Measurements from ENCODE around the gene CAPN1. TPM values are rescaled to one million over a fixed set of nuclear protein-coding genes. Genes with fewer than 3 reads are reported as not detected.

The CAPN1 gene
- total and polyA plus RNA-seq, 2 of the 4 experiments (the other 2 are of a cell fraction): 110 to 182 TPM

- Histone ChIP-seq H3K9ac (ENCODE audit: low read depth, low read length) (no peak overlapping the region), H3K27me3 (ENCODE audit: control insufficient read depth, insufficient read depth, low read length) (no peaks in the 10 kb centered on the region), H2BK120ac (ENCODE audit: low read depth, low read length) (no peak overlapping the region), H3K9me1 (ENCODE audit: insufficient read depth, low read length) (0 out of 2 replicates have a peak, but pooled peaks cover 5% of the 10 kb centered on the region), H3K4me3 (ENCODE audit: insufficient read depth, low read depth, low read length) (no peak overlapping the region), H3K36me3 (ENCODE audit: control insufficient read depth, insufficient read depth, low read length) (0 out of 2 replicates have a peak, but pooled peaks cover 1% of the 10 kb centered on the region), H2AK5ac (ENCODE audit: low read depth, low read length) (no peak overlapping the region), H2BK15ac (ENCODE audit: low read depth, low read length) (no peak overlapping the region), H3K56ac (ENCODE audit: extremely low read depth, insufficient read depth, low read length) (no peak overlapping the region), H2BK5ac (ENCODE audit: low read depth, low read length, poor library complexity, severe bottlenecking) (no peak overlapping the region), H3K27ac (ENCODE audit: insufficient read depth, low read length) (no peak overlapping the region), H4K20me1 (ENCODE audit: insufficient read depth, low read length) (no peaks in the 10 kb centered on the region), H4K91ac (ENCODE audit: insufficient read depth, low read depth, low read length) (no peak overlapping the region), H4K8ac (ENCODE audit: low read depth in 2 of 2, low read length in 2 of 2) (no peak overlapping the region), H3K23ac (ENCODE audit: low read depth, low read length) (no peak overlapping the region), H2BK20ac (ENCODE audit: low read depth, low read length) (no peak overlapping the region), H3K9me3 (ENCODE audit: control insufficient read depth, insufficient read depth, low read length) (no peaks in the 10 kb centered on the region), H4K5ac (ENCODE audit: low read depth, low read length) (no peak overlapping the region), H2AK9ac (replicated peaks; ENCODE audit: low read depth, low read length, poor library complexity) (no peak overlapping the region), H3K4me2 (ENCODE audit: low read depth, low read length) (no peak overlapping the region), H3K4me1 (ENCODE audit: control insufficient read depth, insufficient read depth, low read length) (0 out of 2 replicates have a peak, but pooled peaks cover 3% of the 10 kb centered on the region), H3K79me1 (ENCODE audit: low read depth in 1 of 2, low read length in 2 of 2) (no peaks in the 10 kb centered on the region), H3K4ac (ENCODE audit: low read depth, low read length) (no peak overlapping the region), H3K14ac (replicated peaks; ENCODE audit: low read depth, low read length) (no peak overlapping the region), H3K18ac (ENCODE audit: low read depth, low read length) (no peak overlapping the region), H2AFZ (replicated peaks; ENCODE audit: low read length, poor library complexity) (no peak overlapping the region)
- DNase-seq (no peak), ATAC-seq (ENCODE audit: low read depth) (no peak)
- no peak for TF ChIP-seq SMC3 (IDR thresholded peaks at IDR 0.05; ENCODE audit: low read depth, low read length)
- TF ChIP-seq BHLHE40 (IDR thresholded peaks at IDR 0.05; ENCODE audit: low read depth, low read length): no peak
- TF ChIP-seq RCOR1 (IDR thresholded peaks at IDR 0.05; ENCODE audit: insufficient replicate concordance, low read length): no peak
- no peak for TF ChIP-seq FOS (IDR thresholded peaks at IDR 0.05; ENCODE audit: low read depth, low read length)
- no peak for TF ChIP-seq CHD1 (IDR thresholded peaks at IDR 0.05; ENCODE audit: low read depth, low read length)
- TF ChIP-seq, protein P1, sequence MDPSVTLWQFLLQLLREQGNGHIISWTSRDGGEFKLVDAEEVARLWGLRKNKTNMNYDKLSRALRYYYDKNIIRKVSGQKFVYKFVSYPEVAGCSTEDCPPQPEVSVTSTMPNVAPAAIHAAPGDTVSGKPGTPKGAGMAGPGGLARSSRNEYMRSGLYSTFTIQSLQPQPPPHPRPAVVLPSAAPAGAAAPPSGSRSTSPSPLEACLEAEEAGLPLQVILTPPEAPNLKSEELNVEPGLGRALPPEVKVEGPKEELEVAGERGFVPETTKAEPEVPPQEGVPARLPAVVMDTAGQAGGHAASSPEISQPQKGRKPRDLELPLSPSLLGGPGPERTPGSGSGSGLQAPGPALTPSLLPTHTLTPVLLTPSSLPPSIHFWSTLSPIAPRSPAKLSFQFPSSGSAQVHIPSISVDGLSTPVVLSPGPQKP (IDR thresholded peaks at IDR 0.05; ENCODE audit: borderline replicate concordance, low read depth, low read length): no peak
- no peak for TF ChIP-seq MXI1 (IDR thresholded peaks at IDR 0.05; ENCODE audit: borderline replicate concordance, low read depth, low read length)
- no peak for TF ChIP-seq NFE2L2 (IDR thresholded peaks at IDR 0.05; ENCODE audit: low read depth, low read length)
- TF ChIP-seq, protein P2, sequence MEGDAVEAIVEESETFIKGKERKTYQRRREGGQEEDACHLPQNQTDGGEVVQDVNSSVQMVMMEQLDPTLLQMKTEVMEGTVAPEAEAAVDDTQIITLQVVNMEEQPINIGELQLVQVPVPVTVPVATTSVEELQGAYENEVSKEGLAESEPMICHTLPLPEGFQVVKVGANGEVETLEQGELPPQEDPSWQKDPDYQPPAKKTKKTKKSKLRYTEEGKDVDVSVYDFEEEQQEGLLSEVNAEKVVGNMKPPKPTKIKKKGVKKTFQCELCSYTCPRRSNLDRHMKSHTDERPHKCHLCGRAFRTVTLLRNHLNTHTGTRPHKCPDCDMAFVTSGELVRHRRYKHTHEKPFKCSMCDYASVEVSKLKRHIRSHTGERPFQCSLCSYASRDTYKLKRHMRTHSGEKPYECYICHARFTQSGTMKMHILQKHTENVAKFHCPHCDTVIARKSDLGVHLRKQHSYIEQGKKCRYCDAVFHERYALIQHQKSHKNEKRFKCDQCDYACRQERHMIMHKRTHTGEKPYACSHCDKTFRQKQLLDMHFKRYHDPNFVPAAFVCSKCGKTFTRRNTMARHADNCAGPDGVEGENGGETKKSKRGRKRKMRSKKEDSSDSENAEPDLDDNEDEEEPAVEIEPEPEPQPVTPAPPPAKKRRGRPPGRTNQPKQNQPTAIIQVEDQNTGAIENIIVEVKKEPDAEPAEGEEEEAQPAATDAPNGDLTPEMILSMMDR (conservative IDR thresholded peaks at IDR 0.05; ENCODE audit: low read depth, low read length): no peak
- no peak for TF ChIP-seq USF2 (IDR thresholded peaks at IDR 0.05; ENCODE audit: low read depth, low read length)
- TF ChIP-seq CEBPB (IDR thresholded peaks at IDR 0.05; ENCODE audit: low read depth, low read length): no peak
- TF ChIP-seq RFX5 (IDR thresholded peaks at IDR 0.05; ENCODE audit: low read depth, low read length): no peak
- no peak for TF ChIP-seq MAFK (IDR thresholded peaks at IDR 0.05; ENCODE audit: low read depth, low read length)
- no peak for TF ChIP-seq RAD21 (IDR thresholded peaks at IDR 0.05; ENCODE audit: low read length)
- no peak for TF ChIP-seq MAZ (IDR thresholded peaks at IDR 0.05; ENCODE audit: borderline replicate concordance, low read depth, low read length)
- no peak for TF ChIP-seq POLR2A (IDR thresholded peaks at IDR 0.05; ENCODE audit: low read depth, low read length)
- POLR2A ChIA-PET (ENCODE audit: unreplicated experiment): no interaction called here
- no TSS peak for BruUV-seq (replicated peaks)
- in situ Hi-C loops (cut with MboI; ENCODE audit: low sequenced_read_pairs): no loop called here
- WGBS, 2 experiments (ENCODE audit: extremely low coverage in 2 of 2, insufficient read length in 1 of 2): no CpG with 5 or more reads among the region's 3 CpGs
- CTCF ChIA-PET: no interaction called here
- dilution Hi-C loops (cut with HindIII; ENCODE audit: low sequenced_read_pairs, unreplicated experiment): no loop called here
- intact Hi-C loops (cut with micrococcal nuclease): no loop called here
These were observed 38.1 kb downstream of the CAPN1 start for GRCh38 chr11:65219930-65220213.
